GM21786 (cell line): Measurements from ENCODE around the gene GID8.

Experiments
- ATAC-seq: cut with Tn5 transposase; IDR thresholded peaks from one replicate; pipeline ENCODE4 v1.9.1; 2021; ENCODE audit not compliant: unreplicated experiment

GID8 gene

GRCh38 chr20:62967628-62968351 is 29.8 kb downstream of the GID8 start:
- ATAC-seq: no peak

DNA sequence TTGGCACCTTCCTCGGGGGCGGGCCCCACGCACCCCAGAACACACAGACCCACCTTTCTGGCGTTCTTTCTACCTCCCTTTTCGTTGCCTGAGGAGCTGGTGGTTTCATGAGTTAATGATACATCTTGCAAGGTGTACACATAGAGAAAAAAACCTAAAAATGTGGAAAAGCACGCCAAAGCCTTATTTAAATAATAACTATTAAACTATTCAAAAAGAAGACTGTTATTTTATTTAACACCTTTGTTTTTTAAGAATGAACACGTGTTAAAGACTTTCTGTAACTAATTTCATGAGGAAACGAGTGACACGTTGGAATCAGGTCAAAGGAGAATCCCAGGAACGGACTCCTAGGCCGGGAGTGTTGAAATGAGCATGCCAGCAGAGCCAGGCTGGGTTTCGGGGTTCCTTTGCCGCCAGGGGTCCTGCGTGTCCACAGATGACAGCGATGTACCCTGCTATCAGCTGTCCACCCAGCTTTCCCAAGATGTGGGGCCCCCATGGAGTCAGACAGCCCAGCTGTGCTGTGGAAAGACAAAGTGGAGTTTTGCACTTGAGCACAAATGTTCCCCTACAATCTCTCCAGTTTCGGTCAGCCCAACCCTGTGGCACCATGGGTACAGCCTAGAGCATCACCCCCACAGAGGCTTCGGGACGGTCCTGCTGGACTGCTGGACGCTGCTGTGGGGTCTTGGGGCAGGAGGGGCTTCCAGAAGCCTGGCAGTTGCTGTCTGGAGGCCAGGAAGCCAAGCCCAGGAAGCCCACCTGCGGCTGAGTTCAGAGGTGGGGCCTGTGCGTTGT is 30.6 kb downstream of the GID8 start:
- no peak for ATAC-seq

GRCh38 chr20:62969179-62969760 is 31.3 kb downstream of the GID8 start:
- no peak for ATAC-seq

GRCh38 chr20:62969939-62970306 is 32.0 kb downstream of the GID8 start:
- no peak for ATAC-seq

DNA sequence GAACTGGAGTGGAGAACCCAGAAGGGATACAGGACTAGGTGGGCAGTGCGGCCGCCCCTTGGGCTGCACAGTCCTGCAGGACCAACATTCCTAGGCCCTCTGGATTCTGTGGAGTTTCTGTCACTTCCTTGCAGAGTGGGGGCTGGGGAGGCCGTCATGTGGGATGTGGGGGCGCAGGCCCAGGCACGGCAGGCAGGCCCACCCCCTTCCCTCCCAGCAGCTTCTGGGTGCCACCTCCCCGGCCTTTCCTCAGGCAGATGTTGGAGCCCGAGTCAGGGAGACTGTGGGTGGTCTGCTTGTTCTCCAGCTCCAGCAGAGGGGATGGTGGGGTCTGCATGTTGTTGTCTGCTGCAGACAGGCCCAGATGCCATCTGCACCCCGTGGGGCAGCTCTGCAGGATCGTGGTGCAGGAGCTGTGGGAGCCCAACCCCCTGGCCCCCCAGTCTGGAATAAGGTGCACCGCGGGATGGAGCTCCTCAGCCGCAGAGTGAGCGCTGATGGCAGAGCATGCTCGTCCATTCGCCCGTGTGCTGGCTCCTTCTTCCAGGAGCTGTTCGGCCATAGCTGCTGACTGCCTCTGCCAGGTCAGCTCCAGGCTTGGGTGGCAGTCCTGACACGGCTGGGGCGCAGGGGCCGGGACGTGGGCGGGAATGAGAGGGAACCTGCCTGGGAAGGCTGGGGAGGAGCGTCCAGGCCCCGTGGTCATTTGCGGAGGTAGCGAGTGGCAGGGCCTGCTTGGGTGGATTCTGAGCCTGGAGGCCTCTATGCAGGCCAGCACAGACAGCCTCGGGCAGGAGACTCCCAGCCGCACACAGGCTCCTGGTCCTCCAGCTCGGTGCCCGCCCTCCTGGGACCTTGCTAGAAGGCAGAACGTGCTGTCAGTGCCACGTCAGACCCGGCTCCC is 32.6 kb downstream of the GID8 start:
- no peak for ATAC-seq

GRCh38 chr20:62971211-62971949 is 33.4 kb downstream of the GID8 start:
- ATAC-seq: no peak

GRCh38 chr20:62971950-62972844 is 34.2 kb downstream of the GID8 start:
- peak; percentile 57 for ATAC-seq

DNA sequence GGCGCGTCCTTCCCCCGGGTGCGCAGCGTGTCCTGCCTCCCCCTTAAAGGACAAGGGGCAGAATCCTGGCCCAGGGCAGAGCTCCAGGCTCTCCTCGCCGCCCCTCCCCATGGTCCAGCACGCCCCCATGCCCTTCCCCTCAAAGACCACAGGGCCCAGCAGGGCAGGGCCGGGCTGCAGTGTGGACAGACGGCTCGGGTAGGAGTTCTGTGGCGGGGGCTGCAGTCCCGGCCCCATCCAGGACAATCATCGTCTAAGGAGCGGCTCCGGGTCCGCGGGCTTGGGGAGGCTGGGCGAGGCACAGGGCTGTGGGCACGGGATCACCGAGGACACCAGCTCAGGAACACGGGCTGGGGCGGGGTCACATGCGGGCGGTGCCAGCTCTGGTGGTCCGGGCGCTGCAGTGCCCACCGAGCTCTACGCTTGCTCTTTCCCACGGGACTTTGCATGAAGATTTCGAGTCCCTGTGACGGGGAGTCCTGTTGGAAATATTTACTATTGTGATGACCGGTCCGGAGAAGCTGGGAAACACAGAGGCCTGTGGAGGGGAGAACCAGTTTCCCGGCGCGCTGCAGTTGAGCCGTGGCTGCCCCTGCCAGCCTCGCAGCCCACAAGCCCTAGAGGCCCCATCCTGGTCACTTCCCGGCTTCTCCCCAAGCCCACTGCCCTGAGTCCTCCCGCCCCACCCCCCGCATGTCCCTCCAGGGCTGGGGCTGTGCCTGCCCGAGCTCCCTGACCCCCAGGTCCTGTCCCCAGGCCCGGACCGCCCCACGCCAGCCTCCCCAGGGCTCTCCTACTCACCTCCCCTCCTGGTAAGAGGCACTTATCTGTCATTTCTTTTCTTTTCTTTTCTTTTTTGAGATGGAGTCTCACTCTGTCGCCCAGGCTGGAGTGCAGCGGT is 35.1 kb downstream of the GID8 start:
- ATAC-seq: no peak

GRCh38 chr20:62975251-62975760 is 37.4 kb downstream of the GID8 start:
- ATAC-seq: no peak

DNA sequence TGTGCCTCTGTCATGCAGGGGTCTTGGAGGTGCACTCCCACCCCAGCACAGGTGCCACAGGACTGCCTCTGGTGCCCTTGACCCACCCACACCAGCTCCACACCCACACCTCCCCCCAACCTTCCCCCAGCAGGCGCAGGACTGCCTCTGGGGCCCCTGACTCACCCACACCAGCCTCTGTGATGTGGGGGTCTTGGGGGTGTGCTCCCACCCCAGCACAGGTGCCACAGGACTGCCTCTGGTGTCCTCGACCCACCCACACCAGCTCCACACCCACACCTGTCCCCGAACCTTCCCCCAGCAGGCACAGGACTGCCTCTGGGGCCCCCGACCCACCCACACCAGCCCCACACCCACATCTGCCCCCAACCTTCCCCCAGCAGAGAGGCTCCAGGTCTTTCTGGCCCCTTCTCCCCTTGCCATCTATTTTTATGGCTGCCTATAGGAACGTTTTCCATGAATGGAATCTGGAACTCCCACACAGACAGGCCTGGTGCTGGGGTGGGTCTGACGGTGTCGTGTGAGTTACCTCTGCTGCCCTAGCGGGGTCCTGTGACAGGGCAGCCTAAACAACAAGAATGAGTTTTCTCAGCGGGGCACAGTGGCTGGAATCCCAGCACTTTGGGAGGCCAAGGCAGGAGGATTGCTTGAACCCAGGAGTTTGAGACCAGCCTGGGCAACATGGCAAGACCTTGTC is 38.0 kb downstream of the GID8 start:
- no peak for ATAC-seq

GRCh38 chr20:62976886-62977285 is 38.9 kb downstream of the GID8 start:
- no peak for ATAC-seq

GRCh38 chr20:62977613-62978560 is 39.9 kb downstream of the GID8 start:
- ATAC-seq: peak; percentile 61

DNA sequence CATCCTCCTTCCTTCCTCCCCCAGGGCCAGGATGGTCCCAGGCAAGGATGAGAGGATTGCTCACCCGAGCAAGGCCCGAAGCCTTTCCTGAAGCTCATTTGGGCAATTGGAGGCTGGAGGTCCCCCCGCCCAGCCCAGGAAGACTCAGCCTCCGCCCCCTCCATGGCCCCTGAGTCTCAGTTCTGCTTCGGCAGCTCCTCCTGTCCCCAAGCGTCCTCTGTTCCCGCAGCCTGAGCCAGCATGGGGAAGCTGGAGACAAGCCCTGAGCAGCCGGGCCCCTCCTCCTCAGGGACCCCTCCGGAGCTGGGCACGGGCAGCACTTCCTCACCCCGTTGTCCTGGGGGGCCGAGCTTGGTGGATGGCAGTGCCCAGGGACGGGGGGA is 40.6 kb downstream of the GID8 start:
- ATAC-seq: no peak

- no peak for ATAC-seq
These were observed 41.4 kb downstream of the GID8 start for GRCh38 chr20:62979310-62979709.

GRCh38 chr20:62979876-62980373 is 42.0 kb downstream of the GID8 start:
- no peak for ATAC-seq

DNA sequence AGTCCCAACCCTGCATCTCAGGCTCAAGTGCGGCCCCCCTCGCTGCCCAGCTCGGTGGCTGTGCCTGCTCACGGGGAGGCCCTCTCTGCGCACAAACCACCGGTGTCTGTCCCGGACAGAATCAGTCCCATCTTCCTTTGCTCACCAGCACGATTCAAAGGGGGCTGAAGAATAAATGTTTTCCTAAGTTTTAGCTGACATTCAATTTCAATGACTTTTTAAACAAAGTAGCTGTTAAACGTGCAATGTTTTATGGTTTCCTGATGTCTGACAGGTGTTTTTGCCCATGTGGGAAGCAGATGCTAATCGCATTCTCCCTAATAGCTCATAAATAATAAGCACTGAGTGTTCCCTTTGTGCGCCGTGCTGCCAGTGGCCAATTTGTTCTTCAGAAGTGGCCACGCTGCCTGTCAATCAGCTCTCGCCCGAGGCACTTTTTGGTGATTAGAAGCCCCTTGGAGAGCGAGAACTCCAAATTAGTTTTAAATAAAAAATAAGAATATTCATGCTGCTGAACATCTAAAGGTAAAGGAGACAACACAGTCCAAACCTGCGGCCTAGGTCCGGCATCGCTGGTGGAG is 42.5 kb downstream of the GID8 start:
- no peak for ATAC-seq
